HepG2 (cell line): ENCODE measurements around the gene CTIF. TPM values are rescaled to one million over a fixed set of nuclear protein-coding genes. Genes with fewer than 3 reads are reported as not detected.

Experiments used
- ATAC-seq: fragments of 200-7000 bp; cut with Tn5 transposase; 3 replicates; pipeline ENCODE4 v1.9.1; 2020; ENCODE audit warnings: mild to moderate bottlenecking, moderate library complexity
- BruUV-seq: library from RNA; stranded (reverse); fragments of 400-500 nt; replicated peaks from 2 replicates; lab custom pipeline; 2021; lab: Mats Ljungman, UMichigan
- CTCF ChIA-PET: fragments of 300-600 bp; formaldehyde crosslinking; extraction: SDS; loops from one replicate; lab custom pipeline; 2021; ENCODE audit warnings: low total read pairs, inconsistent platforms, low intra/inter-chr PET ratio; lab: Yijun Ruan, JAX
- POLR2A ChIA-PET: fragments of 350-600 bp; sonication (Branson Sonifier 250); formaldehyde crosslinking; loops from one replicate; lab custom pipeline; 2020; ENCODE audit warnings: antibody characterized with exemption, inconsistent platforms; lab: Yijun Ruan, JAX
- DNase-seq: peaks from one replicate; pipeline ENCODE4 v3.0.0-alpha.2; 2015; ENCODE audit warnings: low spot score
- FAIRE-seq: peaks from 3 replicates; lab custom pipeline; 2011; peaks lifted over from hg19 to GRCh38; lab: Jason Lieb, UNC
- H2AFZ ChIP-seq: one replicate; pipeline ENCODE4 v1.6.1; 2011; ENCODE audit warnings: low read length, inconsistent platforms
- H3K27ac ChIP-seq: fragments of 300-600 bp; 3 replicates; pipeline ENCODE4 v1.8.0; 2011; ENCODE audit warnings: mixed run types, mild to moderate bottlenecking, mixed read lengths, low read length, inconsistent platforms; ENCODE audit not compliant: insufficient read depth; ENCODE audit errors: extremely low read length
- H3K27me3 ChIP-seq, 2 experiments: fragments of 200-600 bp in 1 of 2; 2 replicates in 1 of 2; 3 replicates in 1 of 2; pipeline versions ENCODE4 v1.6.0 to v1.8.0; 2011; ENCODE audit warnings: low read length in 2 of 2, mild to moderate bottlenecking in 2 of 2, moderate library complexity in 2 of 2, inconsistent platforms in 1 of 2; ENCODE audit not compliant: insufficient read depth in 2 of 2, control insufficient read depth in 1 of 2
- H3K36me3 ChIP-seq, 2 experiments: fragments of 200-600 bp in 1 of 2; replicated peaks in 1 of 2; 2 replicates in 1 of 2; 3 replicates in 1 of 2; pipeline versions ENCODE4 v1.5.1 to v1.8.0; 2011; ENCODE audit warnings: low read length in 2 of 2, inconsistent platforms in 1 of 2; ENCODE audit not compliant: insufficient read depth in 2 of 2, control insufficient read depth in 1 of 2
- H3K4me1 ChIP-seq: 2 replicates; pipeline ENCODE4 v1.5.1; 2012; ENCODE audit warnings: low read length, inconsistent platforms; ENCODE audit not compliant: insufficient read depth
- H3K4me2 ChIP-seq: 2 replicates; pipeline ENCODE4 v1.6.0; 2011; ENCODE audit warnings: low read depth, low read length, inconsistent platforms
- H3K4me3 ChIP-seq, 3 experiments: fragments of 200-600 bp in 1 of 3; sonication (generic), shearing (Covaris generic) in 1 of 3; replicated peaks in 1 of 3; 2 replicates each; pipeline ENCODE4 v1.5.1; 2011 to 2016; ENCODE audit warnings: low read length in 3 of 3, inconsistent platforms in 2 of 3, low read depth in 2 of 3, mild to moderate bottlenecking in 2 of 3, control low read depth in 1 of 3, mixed read lengths in 1 of 3; ENCODE audit not compliant: insufficient read depth in 1 of 3
- H3K79me2 ChIP-seq: one replicate; pipeline ENCODE4 v1.6.1; 2011; ENCODE audit warnings: low read length, inconsistent platforms; ENCODE audit not compliant: insufficient read depth
- H3K9ac ChIP-seq: 2 replicates; pipeline ENCODE4 v1.6.0; 2011; ENCODE audit warnings: mild to moderate bottlenecking, low read depth, low read length, inconsistent platforms; ENCODE audit not compliant: insufficient read depth
- H3K9me3 ChIP-seq: 2 replicates; pipeline ENCODE4 v1.5.1; 2012; ENCODE audit warnings: mild to moderate bottlenecking, low read length
- H4K20me1 ChIP-seq: 2 replicates; pipeline ENCODE4 v1.6.0; 2011; ENCODE audit warnings: inconsistent platforms, mild to moderate bottlenecking, low read length, moderate library complexity; ENCODE audit not compliant: insufficient read depth
- CENPT ChIP-seq: sonication (generic); formaldehyde crosslinking; IDR thresholded peaks from 2 replicates; pipeline ENCODE4 v1.8.0; 2022; ENCODE audit warnings: low read depth, mild to moderate bottlenecking, moderate library complexity, missing genetic modification reagents
- MATR3 ChIP-seq: sonication (generic); formaldehyde crosslinking; IDR thresholded peaks from 2 replicates; pipeline ENCODE4 v1.4.0; 2020; ENCODE audit warnings: missing genetic modification reagents
- RARA ChIP-seq: IDR thresholded peaks from 2 replicates; pipeline ENCODE4 v1.6.1; 2016; ENCODE audit warnings: missing genetic modification reagents, missing compliant biosample characterization
- SAFB2 ChIP-seq: sonication (generic); formaldehyde crosslinking; IDR thresholded peaks from 2 replicates; pipeline ENCODE4 v1.5.1; 2020; ENCODE audit warnings: missing genetic modification reagents, low read depth, mild to moderate bottlenecking, borderline replicate concordance
- SP1 ChIP-seq, 2 experiments: fragments of 450-650 bp in 1 of 2; sonication (generic) in 1 of 2; formaldehyde crosslinking in 1 of 2; IDR thresholded peaks; 2 replicates each; pipeline versions ENCODE4 v1.4.0 to v1.6.1; 2016 to 2020; ENCODE audit warnings: missing genetic modification reagents in 1 of 2
- ZMYM2 ChIP-seq: sonication (generic); formaldehyde crosslinking; IDR thresholded peaks from 2 replicates; pipeline ENCODE4 v1.8.0; 2022; ENCODE audit warnings: mild to moderate bottlenecking, missing genetic modification reagents
- ZNF251 ChIP-seq: sonication (generic); formaldehyde crosslinking; IDR thresholded peaks from 2 replicates; pipeline ENCODE4 v1.9.0; 2021; ENCODE audit warnings: mild to moderate bottlenecking, missing genetic modification reagents
- WGBS: methylation state at CpG from one replicate; pipeline ENCODE4 v1.1.6; 2017; ENCODE audit warnings: low lambda C conversion rate; 5-methylcytosine and 5-hydroxymethylcytosine counted together
- in situ Hi-C: cut with HindIII; loops from 2 replicates; pipeline ENCODE4 v1.10.0; 2017; ENCODE audit warnings: low pct_unique_long_range_greater_than_20kb; ENCODE audit not compliant: extremely low pct_ligation_motif_present
- intact Hi-C: fragments of 100-400 bp; cut with micrococcal nuclease; formaldehyde crosslinking; loops from one replicate; pipeline ENCODE4 v1.10.0; 2022; ENCODE audit not compliant: unreplicated experiment
- polyA plus RNA-seq, 8 experiments: library from polyadenylated mRNA; depleted of rRNA in 3 of 8; stranded (reverse) in 7 of 8; unstranded in 1 of 8; fragments of >200 nt; fragmentation: Illumina TruSeq in 4 of 8; extraction: Trizol in 4 of 8; gene quantifications; 2 replicates each; pipeline versions ENCODE4 v1.2.1 to v1.2.3, GENCODE V29; 2011 to 2016; ENCODE audit warnings: low read depth in 4 of 8, missing spikeins in 1 of 8, mixed read lengths in 1 of 8; ENCODE audit not compliant: insufficient read depth in 1 of 8
- total RNA-seq, 5 experiments: library from RNA; depleted of rRNA; stranded (reverse); fragments of >200 nt; fragmentation: Illumina TruSeq; extraction: Trizol; gene quantifications; 2 replicates each; pipeline ENCODE4 v1.2.3, GENCODE V29; 2016; ENCODE audit warnings: low read depth in 1 of 5

The CTIF gene
- total and polyA plus RNA-seq, 2 of the 13 experiments (the other 11 are each of a cell fraction or from before 2014, with no cell fraction given), result 18.2 to 28.0 TPM

GRCh38 chr18:48842259-48843061 is 303.6 kb downstream of the CTIF start:
- no peaks in the 10 kb centered on the region for H3K79me2 ChIP-seq
- TF ChIP-seq RARA (CRISPR knock-in tag), result 0 out of 2 replicates have a peak, but pooled peaks have one; percentile 26
- no peak for TF ChIP-seq SAFB2 (CRISPR knock-in tag)
- H4K20me1 ChIP-seq, result no peaks in the 10 kb centered on the region
- intact Hi-C loops (no loop called here), in situ Hi-C loops (no loop called here)
- DNase-seq, result no peak
- H3K4me3 ChIP-seq, result no peak overlapping the region
- H3K36me3 ChIP-seq, result peaks cover 1 to 7% of the 10 kb centered on the region in 2 experiments; a peak in 2 of 5 replicates
- POLR2A ChIA-PET, result no interaction called here
- no peak for ATAC-seq
- no peak for FAIRE-seq
- H2AFZ ChIP-seq, result no peak overlapping the region
- H3K4me1 ChIP-seq, result peaks cover 7% of the 10 kb centered on the region; the same call in 1 of the 2 replicates
- H3K27me3 ChIP-seq, result no peaks in the 10 kb centered on the region
- 90% methylated on average over 16 of the region's 19 CpGs for WGBS
- no peak overlapping the region for H3K4me2 ChIP-seq
- H3K27ac ChIP-seq, result no peak overlapping the region
- BruUV-seq, result no TSS peak
- H3K9ac ChIP-seq, result no peak overlapping the region
- CTCF ChIA-PET, result no interaction called here
- no peaks in the 10 kb centered on the region for H3K9me3 ChIP-seq

- H3K27me3 ChIP-seq, result no peaks in the 10 kb centered on the region
- H3K9ac ChIP-seq, result no peak overlapping the region
- intact Hi-C loops, result no loop called here
- ChIA-PET POLR2A (interaction anchor here (0.5 kb wide), 1 partner anchor 109 kb away, joined by 3 read pairs; no protein-coding TSS in a partner anchor), CTCF (no interaction called here)
- no peak overlapping the region for H3K4me3 ChIP-seq
- DNase-seq (no peak), ATAC-seq (no peak), FAIRE-seq (no peak)
- in situ Hi-C loops, result no loop called here
- H3K4me1 ChIP-seq, result peaks cover 7% of the 10 kb centered on the region; the same call in 1 of the 2 replicates
- H3K36me3 ChIP-seq, result peaks cover 0 to 7% of the 10 kb centered on the region in 2 experiments; a peak in 2 of 5 replicates
- no peak for TF ChIP-seq ZMYM2
- no peak for TF ChIP-seq ZNF251 (CRISPR knock-in tag)
- no peak for TF ChIP-seq SP1 (IDR thresholded peaks at IDR 0.05)
- TF ChIP-seq SP1 (CRISPR knock-in tag; IDR thresholded peaks at IDR 0.05), result no peak
- no peak for TF ChIP-seq MATR3 (CRISPR knock-in tag)
- TF ChIP-seq CENPT (CRISPR knock-in tag), result no peak
- no peaks in the 10 kb centered on the region for H3K79me2 ChIP-seq
- no peak overlapping the region for H3K4me2 ChIP-seq
- H4K20me1 ChIP-seq, result no peaks in the 10 kb centered on the region
- WGBS, result 100% methylated on average over 1 of the region's 8 CpGs
- no TSS peak for BruUV-seq
- no peak overlapping the region for H2AFZ ChIP-seq
- no peak overlapping the region for H3K27ac ChIP-seq
- no peaks in the 10 kb centered on the region for H3K9me3 ChIP-seq
These were observed 304.3 kb downstream of the CTIF start for GRCh38 chr18:48843162-48843561.
